OCI-LY1 (cell line): Measurements from ENCODE around the gene C12orf60.
A peak's percentile ranks its signal among the peaks of the same experiment; 100 is the strongest.

Experiments used
- CTCF ChIP-seq: fragments of 200-600 bp; sonication (generic), shearing (Covaris generic); IDR thresholded peaks from 2 replicates; pipeline ENCODE4 v1.5.1; 2017; ENCODE audit warnings: mild to moderate bottlenecking, antibody characterized with exemption, low read length, moderate library complexity, mixed read lengths
- EZH2 ChIP-seq: fragments of 200-600 bp; sonication (generic), shearing (Covaris generic); IDR thresholded peaks from 2 replicates; pipeline ENCODE4 v1.8.0; 2017; ENCODE audit warnings: borderline replicate concordance, mixed run types, mild to moderate bottlenecking, antibody characterized with exemption, low read length, moderate library complexity, mixed read lengths

DNA sequence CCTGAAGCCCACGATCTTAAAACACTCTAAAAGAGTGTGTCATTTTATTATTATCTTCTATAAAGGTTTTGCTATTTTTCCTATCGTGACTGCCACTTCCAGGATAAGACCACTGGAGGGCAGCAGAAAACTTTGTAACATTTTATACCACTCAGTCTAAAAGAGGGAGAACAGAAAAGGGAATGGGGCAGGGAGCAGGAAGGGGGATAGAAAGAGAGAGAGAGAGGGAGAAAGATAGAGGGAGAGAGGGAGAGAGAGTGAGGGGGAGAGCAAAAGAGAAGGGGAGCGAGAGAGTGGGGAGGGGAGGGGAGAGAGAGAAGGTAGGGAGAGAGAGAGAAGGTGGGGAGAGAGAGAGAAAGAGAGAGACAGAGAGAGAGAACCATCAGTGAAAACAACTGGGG, 41.9 kb downstream of the C12orf60 start:
- no peak for TF ChIP-seq EZH2
- peak; percentile 91 for TF ChIP-seq CTCF
